ENCODE data around the gene RASA2.

DNA sequence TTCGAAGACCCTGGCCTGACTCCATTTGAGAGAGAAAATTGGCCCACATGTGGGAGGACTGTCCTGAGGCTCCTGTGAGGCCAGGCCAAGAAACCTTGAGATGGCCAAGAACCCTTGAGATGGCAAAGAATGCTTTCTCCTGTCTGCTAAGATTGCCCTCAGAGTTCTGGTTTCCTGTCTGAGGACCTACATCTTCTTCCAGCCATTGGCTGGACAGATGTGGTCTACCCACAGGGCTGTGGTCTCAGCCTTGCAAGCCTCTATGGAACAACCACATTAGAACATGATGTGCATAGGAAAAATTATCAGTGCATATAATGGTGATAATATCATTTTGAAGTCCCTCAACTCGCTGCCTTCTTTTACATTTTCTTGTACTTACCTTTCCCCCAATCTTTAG lies 10.8 kb upstream of the RASA2 start:
- TF ChIP-seq, protein P1, sequence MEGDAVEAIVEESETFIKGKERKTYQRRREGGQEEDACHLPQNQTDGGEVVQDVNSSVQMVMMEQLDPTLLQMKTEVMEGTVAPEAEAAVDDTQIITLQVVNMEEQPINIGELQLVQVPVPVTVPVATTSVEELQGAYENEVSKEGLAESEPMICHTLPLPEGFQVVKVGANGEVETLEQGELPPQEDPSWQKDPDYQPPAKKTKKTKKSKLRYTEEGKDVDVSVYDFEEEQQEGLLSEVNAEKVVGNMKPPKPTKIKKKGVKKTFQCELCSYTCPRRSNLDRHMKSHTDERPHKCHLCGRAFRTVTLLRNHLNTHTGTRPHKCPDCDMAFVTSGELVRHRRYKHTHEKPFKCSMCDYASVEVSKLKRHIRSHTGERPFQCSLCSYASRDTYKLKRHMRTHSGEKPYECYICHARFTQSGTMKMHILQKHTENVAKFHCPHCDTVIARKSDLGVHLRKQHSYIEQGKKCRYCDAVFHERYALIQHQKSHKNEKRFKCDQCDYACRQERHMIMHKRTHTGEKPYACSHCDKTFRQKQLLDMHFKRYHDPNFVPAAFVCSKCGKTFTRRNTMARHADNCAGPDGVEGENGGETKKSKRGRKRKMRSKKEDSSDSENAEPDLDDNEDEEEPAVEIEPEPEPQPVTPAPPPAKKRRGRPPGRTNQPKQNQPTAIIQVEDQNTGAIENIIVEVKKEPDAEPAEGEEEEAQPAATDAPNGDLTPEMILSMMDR (IDR thresholded peaks at IDR 0.05), result no peak
- TF ChIP-seq ZFX (IDR thresholded peaks at IDR 0.05; ENCODE audit: borderline replicate concordance), result no peak

Data from 22Rv1 (cell line).